Raji (cell line): Measurements from ENCODE around the gene RGMB.

Source experiments
- POLR2A ChIP-seq: IDR thresholded peaks from 2 replicates; pipeline ENCODE4 v1.6.1; 2011; ENCODE audit warnings: low read depth, low read length, control low read depth; ENCODE audit not compliant: insufficient read depth

Gene RGMB

DNA sequence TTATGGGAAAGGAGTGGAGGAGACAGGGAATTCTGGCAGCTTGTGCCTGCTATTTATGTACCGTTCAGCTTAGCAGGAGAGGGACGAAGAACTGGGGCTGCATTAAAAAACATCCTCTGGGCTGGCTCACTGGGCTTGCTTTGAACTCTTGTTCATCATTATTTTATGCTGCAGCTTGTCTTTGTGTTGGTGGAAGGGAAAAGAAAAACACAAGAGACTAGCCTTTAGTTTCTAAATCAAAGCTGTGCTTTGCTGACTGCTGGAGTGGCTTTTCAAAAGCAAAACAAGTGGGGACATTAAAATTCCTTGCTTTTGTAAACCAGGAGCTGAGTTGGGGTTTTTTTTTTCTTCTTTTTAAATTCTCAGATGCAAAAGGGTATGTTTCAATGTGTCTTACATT, 5.9 kb upstream of the RGMB start:
- TF ChIP-seq POLR2A = no peak

DNA sequence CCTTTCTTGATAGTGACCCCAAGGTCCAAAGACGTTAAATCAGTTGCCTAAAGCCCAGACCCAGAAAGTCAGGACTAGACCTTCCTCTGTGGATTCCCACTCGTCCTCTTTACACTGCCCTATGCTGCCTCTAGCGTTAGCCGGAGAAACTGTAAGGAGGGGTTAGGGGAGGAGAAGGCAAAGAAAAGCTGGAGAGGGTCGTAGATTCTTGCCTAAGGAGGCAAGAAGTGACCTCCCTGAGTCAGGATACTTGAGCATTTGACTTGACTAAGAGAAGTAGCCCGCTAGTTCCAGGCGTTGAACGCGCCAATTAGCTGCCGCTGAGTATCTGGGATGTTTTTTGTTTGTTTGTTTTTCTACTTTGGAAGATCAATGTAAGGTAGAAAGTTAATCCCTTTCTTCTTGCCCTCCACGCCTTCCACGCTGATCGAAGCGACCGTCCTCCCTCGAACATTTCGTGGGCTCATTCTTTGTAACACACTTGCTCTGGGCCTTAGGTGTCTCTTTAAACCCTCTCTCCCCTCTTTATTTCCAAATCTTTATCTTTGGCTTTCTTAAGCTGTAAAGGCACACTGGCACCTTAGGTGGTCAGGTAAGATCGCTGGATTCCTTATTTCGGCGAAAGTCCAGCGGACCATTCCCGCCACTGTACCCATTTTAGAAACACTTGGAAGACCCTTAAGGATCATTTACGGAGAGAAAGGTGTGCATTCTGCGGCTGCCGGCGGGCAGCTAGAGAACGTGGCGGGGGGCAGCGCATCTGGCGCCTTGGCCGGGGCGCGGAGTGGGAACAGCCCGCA, 5.1 kb upstream of the RGMB start:
- TF ChIP-seq POLR2A = no peak

DNA sequence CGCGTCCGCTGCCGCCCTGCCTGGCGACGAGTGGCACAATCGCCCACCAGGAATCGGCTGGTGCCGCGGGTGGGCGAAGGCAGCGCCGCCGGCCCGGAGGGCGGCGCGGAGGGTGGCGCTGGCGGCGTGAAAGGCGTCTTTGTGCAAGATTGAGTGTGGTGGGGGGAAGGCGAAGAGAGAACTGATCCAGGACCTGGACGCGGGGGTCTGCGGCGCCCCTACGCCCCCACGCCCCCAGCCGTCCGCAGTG, 4.6 kb upstream of the RGMB start:
- no peak for TF ChIP-seq POLR2A

DNA sequence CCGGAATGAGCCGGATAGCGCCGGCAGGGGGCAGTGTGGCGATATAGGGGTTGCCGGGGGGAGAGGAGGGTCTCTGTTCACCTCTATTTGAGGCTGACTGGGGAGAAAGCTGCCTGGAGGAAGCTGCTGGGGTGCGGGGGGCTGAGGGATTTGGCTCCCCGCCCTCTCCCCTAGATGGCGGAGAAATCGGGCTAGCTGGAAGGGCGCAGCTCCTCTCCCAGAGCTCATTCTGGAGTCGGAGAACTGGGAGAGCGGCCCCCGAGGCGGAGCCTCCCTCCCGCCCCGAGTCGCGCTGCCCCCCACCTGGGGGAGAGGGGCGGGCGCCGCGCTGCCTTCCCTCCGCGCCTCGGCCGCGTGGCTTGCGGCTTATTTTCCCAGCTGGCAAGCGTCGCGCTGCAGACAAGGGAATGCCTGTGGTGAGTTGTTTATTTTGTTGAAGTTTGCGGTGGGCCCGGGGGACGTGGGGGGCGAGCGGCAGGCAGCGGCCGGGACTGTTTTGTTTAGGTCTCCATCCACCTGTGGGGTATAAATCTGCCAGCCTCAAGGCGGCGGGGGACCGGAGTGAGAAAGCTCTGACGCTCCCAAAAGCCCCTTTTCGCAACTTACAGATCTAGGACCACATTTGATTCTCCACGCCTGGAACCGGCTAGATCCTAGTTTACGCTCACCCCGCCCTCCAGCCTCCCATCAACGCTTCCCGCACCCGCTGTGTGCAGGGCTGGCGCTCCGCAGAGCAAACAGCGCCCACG, 4.1 kb upstream of the RGMB start:
- no peak for TF ChIP-seq POLR2A

DNA sequence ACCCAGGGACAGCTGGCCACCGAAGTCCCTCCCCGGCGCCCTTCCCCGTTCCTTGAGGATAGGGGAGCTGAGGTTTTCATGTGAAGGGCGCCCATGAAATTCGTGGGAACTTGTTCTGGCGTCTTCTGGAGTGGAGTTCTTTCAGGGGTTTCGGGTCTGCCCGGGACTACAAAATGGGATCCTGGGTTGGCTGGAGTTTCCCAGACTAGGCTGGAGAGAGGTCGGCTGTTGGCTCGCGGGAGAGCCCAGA, 3.6 kb upstream of the RGMB start:
- TF ChIP-seq POLR2A = no peak

DNA sequence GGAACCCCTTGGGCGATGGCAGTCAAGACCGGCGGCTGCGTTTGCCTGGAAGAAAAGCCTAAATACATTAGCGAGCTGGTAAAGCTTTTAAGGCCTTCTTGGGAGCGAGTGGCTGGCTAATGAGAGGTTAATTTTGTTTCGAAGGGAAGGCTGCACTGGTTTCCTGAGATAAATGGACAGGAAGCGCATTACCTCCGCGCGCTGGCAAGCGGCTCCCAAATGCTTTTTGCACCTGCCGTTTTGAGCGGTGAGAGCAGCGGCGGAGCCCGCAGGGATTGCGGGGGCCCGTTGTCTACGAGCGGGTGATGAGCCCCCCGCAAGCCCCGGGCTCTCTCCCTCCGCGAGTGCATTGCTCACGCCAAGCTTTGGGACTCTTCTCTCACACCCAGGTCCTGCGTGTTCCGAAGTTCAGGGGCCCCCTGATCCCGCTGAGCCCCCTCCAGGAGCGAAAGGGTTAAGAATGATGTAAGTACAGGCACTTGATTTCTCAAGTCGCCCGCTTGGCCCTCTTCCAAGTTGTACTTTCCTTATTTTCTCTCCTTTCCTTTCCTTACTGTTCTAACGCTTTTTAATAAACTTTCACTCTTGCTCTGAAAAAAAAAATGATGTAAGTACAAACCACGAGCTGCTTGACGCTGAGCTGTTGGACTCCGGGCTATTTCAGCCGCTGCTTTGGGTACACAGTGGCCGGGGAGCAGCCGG, 3.1 kb upstream of the RGMB start:
- no peak for TF ChIP-seq POLR2A

DNA sequence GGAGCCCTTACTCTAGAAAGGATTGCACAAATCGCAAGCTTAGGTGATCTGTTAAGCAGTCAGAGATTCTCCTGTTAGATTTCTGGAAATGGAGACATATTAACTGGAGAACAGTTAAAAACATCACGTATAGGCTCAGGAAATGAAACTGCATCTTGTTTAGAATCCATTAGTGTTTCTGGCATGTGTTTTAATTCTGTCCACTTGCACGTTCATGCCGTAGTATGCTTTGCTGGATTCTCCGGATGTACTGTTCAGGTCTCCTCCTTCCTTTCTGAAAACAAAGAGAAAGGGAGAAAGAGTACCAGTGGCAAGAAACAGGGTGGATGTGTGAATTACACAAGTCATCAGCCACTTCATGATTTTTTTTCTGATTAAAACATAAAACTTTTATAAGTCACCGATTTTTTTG, 2.5 kb upstream of the RGMB start:
- TF ChIP-seq POLR2A = no peak

DNA sequence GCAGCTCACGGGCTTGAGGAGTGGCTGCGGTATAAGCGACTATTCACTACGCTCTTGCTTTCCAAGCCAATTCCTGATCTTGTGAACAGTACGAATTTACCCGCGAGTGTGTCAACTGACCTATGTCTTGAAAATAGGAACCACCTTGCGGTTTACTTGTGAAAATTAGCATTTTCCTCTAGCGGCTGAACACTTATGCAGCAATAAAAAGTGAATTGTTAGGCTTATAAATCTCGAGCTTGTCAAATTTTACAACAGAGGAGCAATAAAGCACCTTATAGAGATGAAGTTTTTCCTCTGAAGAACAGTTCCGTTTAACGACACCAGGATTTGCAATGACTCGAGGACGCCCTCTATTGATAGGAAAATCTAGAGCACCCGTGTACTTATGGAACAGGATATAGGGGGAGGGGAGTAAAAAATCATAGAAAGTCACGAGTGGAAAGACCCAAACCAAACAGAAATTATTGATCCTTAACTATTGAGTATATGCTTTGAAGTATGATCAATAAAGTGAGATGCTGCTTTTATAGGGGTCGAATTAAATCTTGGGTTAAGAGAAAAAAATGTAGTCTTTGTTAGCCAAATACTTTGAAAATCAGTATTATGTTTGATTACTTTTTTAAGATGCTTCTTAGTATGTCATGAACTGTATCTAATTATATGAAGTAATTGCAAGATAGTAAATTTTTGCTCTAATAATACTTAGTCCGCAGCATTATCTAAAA, 1.9 kb upstream of the RGMB start:
- TF ChIP-seq POLR2A = no peak

DNA sequence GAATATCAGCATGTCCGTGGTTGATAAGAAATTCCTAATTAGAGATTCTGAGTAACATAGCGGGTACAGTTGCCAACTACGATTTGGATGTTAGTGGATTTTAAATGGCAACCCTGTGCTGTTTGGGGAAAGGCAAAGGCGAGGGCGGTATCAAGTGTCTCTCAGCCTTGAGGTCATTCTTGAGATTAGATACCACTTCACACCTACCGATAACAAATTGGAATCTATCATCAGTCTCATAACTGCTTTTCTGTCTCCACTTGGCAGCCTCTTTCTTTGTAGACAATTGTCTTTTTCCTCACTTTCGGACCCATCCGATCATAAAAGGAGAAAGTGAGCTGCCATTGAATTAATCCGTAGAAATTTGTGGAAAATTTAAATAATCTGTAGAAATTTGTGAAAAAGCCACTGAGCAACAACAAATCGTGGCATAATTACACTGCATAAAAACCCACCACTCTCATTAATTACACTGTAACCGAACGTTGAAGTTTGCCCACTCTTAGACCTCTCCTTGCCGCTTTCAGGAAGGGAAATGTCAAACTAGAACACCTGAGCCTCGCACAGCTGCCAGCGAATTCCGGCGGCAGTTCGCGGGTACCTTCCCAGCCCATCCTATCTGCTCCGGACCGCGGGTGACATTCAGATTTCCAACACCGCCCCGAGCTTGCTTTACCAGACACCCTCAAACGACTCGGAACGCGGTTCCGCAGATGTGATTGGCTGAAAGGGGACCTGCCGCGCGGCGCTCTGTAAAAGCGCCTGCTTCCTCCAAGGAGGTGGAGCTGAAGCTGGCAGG, 849 bp upstream of the RGMB start:
- TF ChIP-seq POLR2A = no peak

DNA sequence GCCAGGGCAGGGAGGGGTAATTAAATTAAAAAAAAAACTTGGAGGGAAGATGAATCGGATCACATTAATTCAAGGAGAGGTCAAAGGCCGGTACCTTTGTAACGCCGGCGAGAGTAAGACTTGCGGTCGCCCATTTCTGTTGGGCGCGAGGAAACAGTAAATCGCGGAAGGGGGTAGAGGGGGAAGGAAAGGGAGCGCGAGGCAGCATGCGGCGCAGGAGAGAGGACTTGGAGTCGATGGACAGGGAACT, 324 bp upstream of the RGMB start:
- no peak; the same call in 1 of the 2 replicates for TF ChIP-seq POLR2A

DNA sequence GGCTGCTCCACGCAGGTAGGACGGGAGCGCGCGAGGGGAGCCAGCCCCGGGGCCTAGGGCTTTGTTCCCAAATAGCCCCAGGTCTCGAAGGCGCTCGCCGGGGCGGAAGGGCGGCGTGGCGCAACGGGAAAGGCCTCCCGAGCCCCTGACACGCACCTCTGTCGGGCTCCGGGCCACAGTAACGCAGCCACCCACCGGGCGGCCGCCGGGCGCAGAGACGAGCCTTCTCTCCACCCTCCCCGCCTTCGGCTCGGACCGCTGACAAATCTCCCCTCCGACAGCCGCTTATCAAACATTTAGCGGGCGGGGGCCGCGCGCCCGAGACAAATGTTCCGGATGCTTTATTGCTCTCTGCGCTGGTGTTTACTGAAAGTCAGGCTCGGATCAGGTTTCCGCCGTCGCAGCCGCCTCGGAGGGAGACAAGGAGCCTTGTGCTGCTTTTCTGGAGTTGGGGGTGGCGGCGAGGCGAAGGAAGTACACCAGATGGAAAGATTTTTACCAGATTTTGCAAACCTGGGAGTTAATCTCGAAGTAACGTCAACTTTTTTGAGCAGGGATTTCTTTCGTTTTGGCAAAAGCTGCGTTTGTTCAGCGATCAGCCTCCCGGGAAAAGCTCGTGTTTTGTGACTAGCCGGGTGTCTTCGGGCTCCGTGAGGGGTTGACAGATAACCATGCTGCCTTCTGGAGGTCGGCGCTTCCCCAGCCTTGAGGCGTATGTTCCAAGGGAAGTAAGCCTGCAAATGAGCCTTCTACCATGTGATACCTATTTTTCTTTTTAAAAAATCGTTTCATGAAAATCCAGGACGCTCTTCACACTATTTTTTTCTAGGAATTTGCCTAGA, 950 bp downstream of the RGMB start:
- TF ChIP-seq POLR2A = no peak

DNA sequence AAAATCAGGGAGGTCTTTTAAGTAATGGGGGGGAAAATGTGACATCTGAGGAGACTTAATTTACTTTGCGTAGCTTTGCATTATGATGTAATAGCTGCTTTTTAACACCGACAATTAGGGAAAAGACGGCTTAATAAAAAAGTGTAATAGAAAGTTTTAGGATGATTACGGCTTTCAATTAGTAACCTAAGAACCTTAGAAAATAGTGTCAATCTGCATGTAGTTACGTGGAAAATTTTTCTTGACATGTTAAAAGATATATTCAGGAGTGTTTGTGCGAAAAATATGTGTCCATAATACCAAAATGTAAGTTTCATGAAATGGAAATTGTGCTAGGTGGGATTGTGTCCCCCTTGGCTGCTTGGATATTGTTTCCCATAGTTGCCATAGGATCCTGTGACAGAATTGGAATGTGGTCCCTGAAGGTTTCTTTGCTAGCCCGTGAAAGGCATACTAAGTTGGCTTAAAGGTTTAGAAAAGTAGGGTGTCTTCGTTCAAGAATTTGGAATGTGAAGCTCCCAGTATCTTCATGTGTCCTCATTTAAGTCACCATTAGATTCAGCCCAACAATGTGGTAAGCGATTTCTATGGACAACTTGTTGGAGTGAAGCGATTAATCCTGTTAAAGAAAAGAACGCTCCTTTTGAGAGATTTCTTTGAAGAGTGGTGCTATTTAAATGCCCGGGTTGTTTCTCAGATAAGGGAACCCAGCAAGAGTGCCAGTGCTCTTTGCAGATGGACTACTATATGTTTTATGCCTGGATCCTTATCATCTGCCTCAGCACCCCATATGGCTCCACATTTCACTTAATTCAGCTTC, 2.0 kb downstream of the RGMB start:
- TF ChIP-seq POLR2A = no peak

DNA sequence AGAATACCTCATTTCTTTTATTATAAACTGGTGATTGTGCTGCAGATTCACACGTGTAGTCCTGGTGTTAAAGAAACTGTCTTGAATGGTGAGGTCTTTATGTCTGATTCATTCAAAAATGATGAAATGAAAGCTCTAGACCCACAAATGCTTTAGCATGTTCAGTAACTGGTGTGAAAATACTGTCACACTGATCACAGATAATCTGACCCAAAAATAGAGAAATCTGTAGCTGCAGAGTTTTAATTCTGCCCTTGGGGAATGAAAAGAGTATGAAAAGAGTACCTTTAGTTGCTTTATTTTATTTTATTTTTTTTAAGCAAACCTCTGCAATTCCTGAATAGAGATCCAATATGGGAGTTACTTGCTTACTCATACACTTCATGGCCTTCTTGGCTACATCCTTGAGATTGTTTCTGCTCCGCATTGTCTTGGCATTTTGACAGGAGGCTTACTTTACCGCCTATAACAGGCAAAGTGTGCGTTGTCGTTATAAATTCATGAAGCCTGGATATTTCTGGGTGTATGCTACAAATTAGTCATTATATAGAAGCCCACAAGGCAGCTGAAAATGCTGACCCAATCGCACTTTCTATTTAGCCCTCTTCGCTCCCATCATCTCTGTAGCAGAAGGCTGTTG, 2.7 kb downstream of the RGMB start:
- no peak for TF ChIP-seq POLR2A
